Activated CD8-positive, alpha-beta T cell treated with anti-CD3 and anti-CD28 coated beads, Interleukin-2, amount 10 ng/mL, durations not matched to agents 7 days and 5 days (primary cell): Measurements from ENCODE around the gene SEL1L2. TPM values are rescaled to one million over a fixed set of nuclear protein-coding genes. Genes with fewer than 3 reads are reported as not detected.

Experiments used
- ATAC-seq: fragments of 150-1000 bp; cut with Tn5 transposase; one replicate; pipeline ENCODE4 v1.10.0; 2021; ENCODE audit warnings: moderate library complexity
- CTCF ChIA-PET: fragments of 350-600 bp; sonication (Branson Sonifier 250); formaldehyde crosslinking; loops from one replicate; lab custom pipeline; 2021; ENCODE audit warnings: antibody characterized with exemption; lab: Charles Lee
- POLR2A ChIA-PET: fragments of 350-600 bp; sonication (Branson Sonifier 250); formaldehyde crosslinking; loops from one replicate; lab custom pipeline; 2021; ENCODE audit warnings: antibody characterized with exemption; lab: Charles Lee
- DNase-seq: peaks from one replicate; pipeline ENCODE4 v3.0.0-alpha.2; 2020
- H3K27ac Mint-ChIP-seq: one replicate; pipeline ENCODE4 v1.8.0; 2021; ENCODE audit warnings: mild to moderate bottlenecking, mixed read lengths
- H3K27me3 Mint-ChIP-seq: one replicate; pipeline ENCODE4 v1.8.0; 2021; ENCODE audit warnings: low read depth, mixed read lengths
- H3K36me3 Mint-ChIP-seq: one replicate; pipeline ENCODE4 v1.8.0; 2021; ENCODE audit warnings: low read depth, mixed read lengths
- H3K4me1 Mint-ChIP-seq: one replicate; pipeline ENCODE4 v1.8.0; 2021; ENCODE audit warnings: low read depth, mixed read lengths
- H3K4me3 Mint-ChIP-seq: one replicate; pipeline ENCODE4 v1.8.0; 2021; ENCODE audit warnings: mild to moderate bottlenecking, mixed read lengths
- H3K9me3 Mint-ChIP-seq: one replicate; pipeline ENCODE4 v1.8.0; 2022; ENCODE audit warnings: mixed read lengths; ENCODE audit not compliant: insufficient read depth
- total RNA-seq, 2 experiments: library from RNA; stranded (reverse); gene quantifications; one replicate each; pipeline ENCODE4 v1.2.3, GENCODE V29; 2021

The SEL1L2 gene
- total RNA-seq, 2 experiments from 2014 or later: not detected

DNA sequence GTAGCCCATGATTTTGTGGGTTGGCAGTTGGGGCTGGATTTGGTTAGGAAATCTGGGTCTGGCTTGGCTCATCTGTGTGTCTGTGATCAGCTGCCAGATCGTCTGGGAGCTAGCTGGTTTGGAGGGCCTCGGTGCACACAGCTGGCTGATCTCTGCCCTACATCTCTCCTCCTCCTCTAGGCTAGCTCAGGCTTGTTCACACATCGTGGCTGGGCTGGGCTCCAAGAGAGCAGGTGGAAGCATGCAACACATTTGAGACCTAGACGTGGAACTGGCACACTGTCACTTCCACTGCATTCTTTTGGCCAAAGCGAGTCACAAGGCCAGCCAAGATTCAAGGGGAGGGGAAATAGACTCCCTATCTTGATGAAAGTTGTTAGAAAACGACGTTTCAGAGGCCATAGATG lies 189.7 kb downstream of the SEL1L2 start:
- H3K4me3 Mint-ChIP-seq: no peak overlapping the region
- ChIA-PET POLR2A (interaction anchor here (1.5 kb wide), 1 partner anchor 16 kb away, joined by 5 read pairs; the partner anchor contains the start of genes ESF1 and NDUFAF5), CTCF (interaction anchor here (1.0 to 1.2 kb wide), 2 partner anchors 9 to 19 kb away, joined by 3 to 4 read pairs; no protein-coding TSS in a partner anchor)
- peaks cover 40% of the 10 kb centered on the region for H3K36me3 Mint-ChIP-seq
- no peak for ATAC-seq
- H3K9me3 Mint-ChIP-seq: no peaks in the 10 kb centered on the region
- no peak overlapping the region for H3K27ac Mint-ChIP-seq
- no peaks in the 10 kb centered on the region for H3K4me1 Mint-ChIP-seq
- no peak for DNase-seq
- H3K27me3 Mint-ChIP-seq: no peaks in the 10 kb centered on the region

DNA sequence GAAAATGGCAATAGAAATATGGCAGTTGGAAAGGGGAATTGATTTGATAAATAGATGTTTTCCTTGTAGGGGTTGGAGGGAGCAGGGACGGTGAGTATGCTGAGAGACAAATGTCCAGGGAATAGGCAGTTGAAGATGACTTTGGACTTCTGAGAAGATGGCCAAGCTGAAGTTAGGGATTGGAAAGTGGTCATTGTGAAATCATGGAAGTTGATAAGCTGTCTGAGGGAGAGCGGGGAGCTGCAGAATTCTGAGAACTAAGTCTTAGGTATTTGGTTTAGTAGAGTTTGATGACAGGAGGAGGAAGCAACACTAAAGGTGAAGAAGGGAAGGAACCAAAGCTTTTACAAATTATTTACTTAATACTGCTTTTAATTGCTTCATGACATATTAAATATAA lies 190.4 kb downstream of the SEL1L2 start:
- H3K27me3 Mint-ChIP-seq: no peaks in the 10 kb centered on the region

More for the DNA sequence above, 190.4 kb downstream of the SEL1L2 start:
- no peaks in the 10 kb centered on the region for H3K9me3 Mint-ChIP-seq
- H3K27ac Mint-ChIP-seq: no peak overlapping the region
- no peak for ATAC-seq
- POLR2A ChIA-PET: interaction anchor here (1.5 kb wide), 1 partner anchor 15 kb away, joined by 5 read pairs; the partner anchor contains the start of genes ESF1 and NDUFAF5
- DNase-seq: no peak
- H3K4me1 Mint-ChIP-seq: no peaks in the 10 kb centered on the region
- CTCF ChIA-PET: interaction anchor here (1.0 to 1.2 kb wide), 2 partner anchors 8 to 20 kb away, joined by 3 to 4 read pairs; no protein-coding TSS in a partner anchor
- peaks cover 47% of the 10 kb centered on the region for H3K36me3 Mint-ChIP-seq
- H3K4me3 Mint-ChIP-seq: no peak overlapping the region

Other genes starting within 250 kb of the SEL1L2 start
- gene ESF1, start 205.7 kb downstream of the SEL1L2 start, total RNA-seq: 10 to 100 TPM; 13.1 to 13.2 TPM
- 10 to 100 TPM; 26.3 to 34.6 TPM for gene NDUFAF5, start 205.6 kb downstream of the SEL1L2 start, total RNA-seq
- under 1 TPM in 1 of 2 experiments, not detected in 1; 0.08 TPM for gene MACROD2, start 4.9 kb upstream of the SEL1L2 start, total RNA-seq